Nucleus accumbens (tissue), 56 donors: ENCODE measurements around the gene CPLX1.
"Not testable (repeated sequence)": the region's sequence is repeated elsewhere in the genome, so short reads cannot be mapped to it uniquely, and the experiment has no call there.

Source experiments
- DNase-seq, 56 donors: peaks; one replicate each; lab custom pipeline; 2025; lab: John Stamatoyannopoulos, UW

Gene CPLX1

DNA sequence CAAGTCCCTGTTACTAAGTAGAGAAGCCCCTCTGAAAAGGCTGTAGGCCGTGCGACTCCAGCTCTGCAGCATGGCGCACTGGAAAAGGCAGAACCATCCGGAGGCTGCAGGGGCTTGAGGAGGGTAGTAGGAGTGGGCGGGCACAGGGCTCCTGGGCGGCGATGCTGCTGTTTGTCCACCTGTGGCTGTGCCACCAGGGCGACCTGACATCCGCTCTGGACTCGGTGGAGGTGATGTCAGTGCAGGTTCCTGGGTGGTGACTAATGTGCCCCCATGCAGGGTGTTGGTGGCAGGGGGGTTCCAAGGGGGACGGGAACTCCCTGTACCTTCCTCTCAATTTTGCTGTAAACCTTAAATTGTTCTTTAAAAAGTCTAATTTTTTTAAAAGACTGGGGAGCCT is 62.0 kb downstream of the CPLX1 start:
- DNase-seq: no peak

DNA sequence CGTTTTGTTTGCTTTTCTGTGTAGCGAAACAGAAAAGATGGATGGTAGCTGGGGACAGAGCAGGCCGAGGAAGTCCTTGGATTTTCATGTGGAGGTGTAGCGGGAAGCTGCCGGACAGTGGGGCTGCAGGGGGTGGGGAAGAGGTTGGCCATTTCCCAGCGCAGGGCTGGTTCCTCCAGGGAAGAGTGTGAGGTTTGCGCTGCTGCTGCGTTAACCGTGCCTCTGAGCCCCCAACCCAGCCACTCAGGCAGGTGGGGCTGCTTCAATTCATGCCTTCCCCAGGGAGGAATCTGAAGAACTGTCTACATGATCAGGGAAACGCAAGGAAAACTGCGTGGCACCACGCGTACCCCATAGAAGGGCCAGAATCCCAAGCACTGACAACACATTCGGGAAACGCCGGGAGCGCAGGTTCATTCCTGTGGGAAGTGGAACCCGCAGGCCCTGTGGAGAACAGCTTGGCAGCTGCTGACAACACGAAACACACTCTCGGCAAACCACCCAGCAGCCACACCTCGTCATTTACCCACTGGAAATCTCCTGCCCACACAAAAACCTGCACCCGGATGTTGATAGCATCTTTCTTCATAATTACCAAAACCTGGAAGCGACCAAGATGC is 62.6 kb downstream of the CPLX1 start:
- DNase-seq: peak in 1 of 56 donors; percentile 15

DNA sequence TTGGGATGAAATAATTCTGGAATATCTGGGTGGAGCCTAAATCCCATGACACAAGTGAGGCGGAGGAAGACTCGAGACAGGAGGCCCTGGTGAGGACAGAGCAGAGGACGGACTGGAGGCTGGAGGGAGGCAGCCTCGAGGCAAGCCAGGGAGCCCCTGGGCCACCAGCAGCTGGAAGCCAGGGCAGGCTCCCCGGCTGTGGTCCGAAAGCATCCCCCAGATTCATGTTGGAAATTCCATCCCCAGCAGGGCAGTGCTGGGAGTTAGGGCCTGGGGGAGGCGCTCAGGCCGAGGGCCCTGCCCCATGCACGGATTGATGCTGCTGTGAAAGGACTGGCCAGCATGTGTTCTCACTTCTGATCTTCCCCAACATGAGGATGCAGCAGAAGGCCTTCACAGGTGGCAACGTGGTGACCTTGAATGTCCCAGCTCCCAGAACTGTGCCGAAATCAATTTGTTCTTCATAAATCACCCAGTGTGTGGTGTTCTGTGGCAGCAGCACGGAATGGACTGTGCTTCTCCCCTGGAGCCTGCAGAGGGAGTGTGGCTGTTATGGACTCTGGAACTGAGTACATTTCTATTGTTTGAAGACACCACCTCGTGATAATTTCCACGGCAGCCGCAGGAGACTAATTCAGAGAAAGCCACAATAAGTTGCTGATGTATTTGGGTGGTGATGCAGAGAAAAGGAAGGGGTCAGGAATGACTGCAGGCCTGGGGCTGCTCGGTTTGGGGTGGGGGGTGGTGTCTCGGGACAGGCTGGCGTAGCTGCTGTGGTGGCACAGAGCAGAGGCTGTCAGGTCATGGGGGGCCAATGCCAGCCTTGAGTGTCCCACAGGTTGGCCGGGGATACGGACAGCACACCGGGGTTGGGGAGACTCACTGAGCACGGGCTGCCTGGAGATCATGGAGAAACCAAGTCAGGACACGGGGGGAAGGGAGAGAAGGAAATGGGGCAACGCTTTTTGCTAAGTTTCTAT is 63.4 kb downstream of the CPLX1 start:
- DNase-seq: peak in 1 of 56 donors; percentile 29

DNA sequence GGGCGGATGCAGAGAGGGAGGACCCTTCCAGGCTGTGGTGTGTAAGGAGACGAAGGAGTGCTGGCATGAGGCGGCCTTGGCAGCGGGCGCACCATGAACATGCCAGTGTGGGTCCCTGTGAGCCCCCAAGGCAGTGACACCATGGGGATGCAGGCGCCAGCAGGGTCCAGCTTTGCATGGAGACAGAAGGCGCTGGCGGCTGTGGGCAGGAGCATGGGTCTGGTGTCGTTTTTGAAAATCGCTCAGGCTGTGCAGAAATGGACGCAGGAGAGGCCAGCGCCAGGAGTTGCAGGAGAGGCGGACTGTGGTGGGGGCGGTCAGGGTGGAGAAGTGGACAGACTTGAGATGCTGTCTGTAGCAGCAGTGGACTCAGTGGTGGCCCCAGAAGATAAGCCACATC is 64.2 kb downstream of the CPLX1 start:
- no peak for DNase-seq

DNA sequence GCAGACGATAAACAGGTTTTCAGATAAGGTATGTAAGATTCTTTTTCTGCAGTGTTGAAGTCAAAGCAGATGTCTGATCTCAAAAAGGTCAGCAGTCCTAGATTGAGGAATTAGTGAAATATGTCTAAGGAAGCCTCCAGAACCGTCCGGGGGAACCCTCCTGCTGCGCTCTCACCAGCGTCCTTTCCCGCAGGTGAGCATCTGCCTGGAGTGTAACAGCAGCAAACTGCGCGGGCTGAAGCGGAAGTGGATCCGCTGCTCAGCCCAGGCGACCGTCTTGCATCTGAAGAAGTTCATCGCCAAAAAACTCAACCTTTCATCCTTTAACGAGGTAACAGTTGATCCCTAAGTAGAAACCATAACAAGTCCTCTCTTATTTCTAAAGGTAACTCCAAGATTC is 64.8 kb downstream of the CPLX1 start:
- DNase-seq: no peak

- DNase-seq: no peak
Measured at GRCh38 chr4:760616-761015, 65.3 kb downstream of the CPLX1 start.

- not testable (repeated sequence) for DNase-seq
Measured at GRCh38 chr4:759810-760209, 66.1 kb downstream of the CPLX1 start.

- DNase-seq: no peak
Measured at GRCh38 chr4:757111-757510, 68.8 kb downstream of the CPLX1 start.

- no peak for DNase-seq
Measured at GRCh38 chr4:754221-755120, 71.5 kb downstream of the CPLX1 start.

GRCh38 chr4:753186-753585 is 72.7 kb downstream of the CPLX1 start:
- not testable (repeated sequence) for DNase-seq

DNA sequence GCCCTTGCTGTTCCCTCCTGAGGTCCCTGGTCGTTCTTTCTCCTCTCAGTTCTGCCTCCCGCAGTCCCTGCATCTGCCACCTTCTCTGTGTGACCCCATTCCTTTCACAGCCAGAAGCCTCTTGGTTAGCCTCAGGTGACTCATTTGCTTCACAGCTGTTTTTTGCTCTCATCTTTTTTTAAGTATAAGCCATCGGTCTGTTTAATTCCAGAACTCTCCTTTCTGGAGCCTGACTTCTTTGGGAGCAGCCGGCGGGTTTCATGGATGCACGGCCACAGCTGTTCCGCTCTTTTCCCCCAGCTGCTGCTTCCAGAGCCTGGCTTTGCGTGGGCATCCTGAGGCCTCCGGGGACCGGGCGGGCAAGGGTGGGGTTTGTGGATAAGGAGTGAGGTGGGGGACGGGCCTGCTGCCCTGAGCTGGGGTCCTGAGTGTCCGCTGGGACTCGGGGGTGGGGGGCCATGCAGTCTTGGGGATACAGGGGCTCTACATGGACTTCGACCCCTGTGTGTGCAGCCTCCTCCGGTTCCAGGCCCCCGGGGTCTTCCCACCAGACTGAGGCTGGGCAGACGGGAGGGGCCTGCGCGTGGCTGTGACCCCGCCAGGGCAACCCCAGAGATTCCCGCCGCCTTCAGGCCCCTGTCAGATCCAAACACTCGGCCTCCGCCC is 73.6 kb downstream of the CPLX1 start:
- DNase-seq: no peak

DNA sequence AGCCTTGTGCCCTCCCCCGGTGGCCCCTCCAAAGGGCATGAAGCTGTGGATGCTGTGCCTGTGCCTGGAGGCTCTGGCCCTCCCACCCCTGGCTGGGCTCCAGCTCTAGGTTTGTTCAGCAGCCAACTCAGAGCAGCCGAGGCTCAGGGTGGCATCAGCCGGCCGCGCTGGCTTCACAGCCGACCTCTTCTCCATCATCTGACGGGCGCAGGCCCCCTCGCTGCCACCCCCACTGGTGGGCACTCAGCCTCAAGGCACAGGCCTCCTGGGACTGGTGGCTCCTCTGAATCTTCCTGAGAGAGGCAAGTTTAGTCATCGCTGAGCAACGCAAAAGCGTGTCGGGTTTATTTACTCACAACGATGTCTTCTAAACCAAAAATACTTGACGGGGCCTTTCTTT is 74.3 kb downstream of the CPLX1 start:
- DNase-seq: peak in 25 of 56 donors; percentile 8 to 69 (median 31)

GRCh38 chr4:749698-750666 is 75.9 kb downstream of the CPLX1 start:
- peak in 2 of 56 donors; percentile 24 to 32 for DNase-seq

GRCh38 chr4:748461-748860 is 77.5 kb downstream of the CPLX1 start:
- DNase-seq: no peak

DNA sequence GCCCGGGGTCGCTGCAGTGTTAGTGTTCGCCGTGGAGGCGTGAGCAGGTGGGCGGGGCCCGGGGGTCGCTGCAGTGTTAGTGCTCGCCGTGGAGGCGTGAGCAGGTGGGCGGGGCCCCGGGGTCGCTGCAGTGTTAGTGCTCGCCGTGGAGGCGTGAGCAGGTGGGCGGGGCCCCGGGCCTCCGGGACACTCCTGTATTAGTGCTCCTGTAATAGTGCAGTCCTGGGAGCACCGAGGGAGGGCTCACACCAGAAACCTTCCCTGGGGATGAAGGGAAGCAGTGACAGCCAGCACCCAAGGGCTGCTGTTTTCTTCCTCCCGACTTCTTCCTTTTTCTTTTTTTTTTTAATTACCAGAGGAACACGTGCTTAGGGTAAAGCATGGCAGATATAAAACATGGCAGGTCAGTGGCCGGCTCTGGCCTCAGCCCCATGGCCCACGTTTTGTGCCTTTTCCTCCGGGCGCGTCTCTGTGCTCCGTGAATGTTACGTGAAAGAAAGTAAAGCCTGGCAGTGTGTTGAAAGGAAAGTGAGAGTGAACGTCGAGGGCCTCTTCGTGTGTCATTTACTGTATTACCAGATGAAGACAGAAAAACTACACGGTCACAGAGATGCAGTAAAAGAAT is 78.3 kb downstream of the CPLX1 start:
- no peak for DNase-seq

GRCh38 chr4:744212-744841 is 81.6 kb downstream of the CPLX1 start:
- no peak for DNase-seq

- no peak for DNase-seq
Measured at GRCh38 chr4:743463-744211, 82.3 kb downstream of the CPLX1 start.
